ENCODE results near the gene RNASEH1. TPM values are rescaled to one million over a fixed set of nuclear protein-coding genes. Genes with fewer than 3 reads are reported as not detected.

RNASEH1 gene
- total and polyA plus RNA-seq, 2 donors (not counting 1 experiment from before 2014, with no cell fraction given), result 23.8 to 31.2 TPM

DNA sequence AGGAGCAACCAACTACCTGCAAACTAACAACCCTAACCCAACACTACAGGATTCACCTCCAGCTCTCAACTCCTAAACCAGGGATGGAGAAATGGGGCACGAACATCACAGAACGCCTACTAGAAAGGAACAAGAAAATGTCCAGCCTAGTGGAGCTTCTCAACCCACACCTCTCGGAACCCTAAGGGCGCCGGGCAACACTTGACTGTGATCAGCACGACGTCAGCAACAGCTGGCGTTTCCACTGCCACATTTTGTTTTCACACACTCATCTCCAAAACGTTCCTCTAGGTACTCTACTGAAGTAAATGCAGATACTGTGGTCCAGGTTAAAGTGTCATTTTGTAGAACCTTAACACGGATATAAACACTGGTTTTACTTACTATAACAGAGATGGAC, 4.2 kb downstream of the RNASEH1 start:
- no peaks in the 10 kb centered on the region for H4K20me1 ChIP-seq (ENCODE audit: control insufficient read depth, extremely low read depth, insufficient read depth, low read length)
- H3K9ac ChIP-seq (ENCODE audit: insufficient read depth, low read length), result no peak overlapping the region
- H3K27ac ChIP-seq (ENCODE audit: insufficient read depth, low read length), result no peak overlapping the region
- H3K4me2 ChIP-seq (ENCODE audit: extremely low read depth, insufficient read depth, low read length), result no peak overlapping the region
- H3K4me1 ChIP-seq (ENCODE audit: control insufficient read depth, extremely low read depth, insufficient read depth, low read length), result no peaks in the 10 kb centered on the region
- H3K79me2 ChIP-seq (ENCODE audit: control insufficient read depth, insufficient read depth, low read length), result peaks cover 26% of the 10 kb centered on the region
- no peak for DNase-seq (ENCODE audit: low read depth in 2 of 2)
- no peaks in the 10 kb centered on the region for H3K27me3 ChIP-seq (ENCODE audit: control insufficient read depth, insufficient read depth, low read length)
- H2AFZ ChIP-seq (ENCODE audit: low read length), result no peak overlapping the region
- no peak for TF ChIP-seq EZH2 (IDR thresholded peaks at IDR 0.05; ENCODE audit: low read length, missing control alignments)
- TF ChIP-seq, protein P1, sequence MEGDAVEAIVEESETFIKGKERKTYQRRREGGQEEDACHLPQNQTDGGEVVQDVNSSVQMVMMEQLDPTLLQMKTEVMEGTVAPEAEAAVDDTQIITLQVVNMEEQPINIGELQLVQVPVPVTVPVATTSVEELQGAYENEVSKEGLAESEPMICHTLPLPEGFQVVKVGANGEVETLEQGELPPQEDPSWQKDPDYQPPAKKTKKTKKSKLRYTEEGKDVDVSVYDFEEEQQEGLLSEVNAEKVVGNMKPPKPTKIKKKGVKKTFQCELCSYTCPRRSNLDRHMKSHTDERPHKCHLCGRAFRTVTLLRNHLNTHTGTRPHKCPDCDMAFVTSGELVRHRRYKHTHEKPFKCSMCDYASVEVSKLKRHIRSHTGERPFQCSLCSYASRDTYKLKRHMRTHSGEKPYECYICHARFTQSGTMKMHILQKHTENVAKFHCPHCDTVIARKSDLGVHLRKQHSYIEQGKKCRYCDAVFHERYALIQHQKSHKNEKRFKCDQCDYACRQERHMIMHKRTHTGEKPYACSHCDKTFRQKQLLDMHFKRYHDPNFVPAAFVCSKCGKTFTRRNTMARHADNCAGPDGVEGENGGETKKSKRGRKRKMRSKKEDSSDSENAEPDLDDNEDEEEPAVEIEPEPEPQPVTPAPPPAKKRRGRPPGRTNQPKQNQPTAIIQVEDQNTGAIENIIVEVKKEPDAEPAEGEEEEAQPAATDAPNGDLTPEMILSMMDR (conservative IDR thresholded peaks at IDR 0.05 in 1 of 2, IDR thresholded peaks at IDR 0.05 in 1 of 2; ENCODE audit: low read depth in 1 of 2, low read length in 2 of 2), result no peak
- peaks cover 16% of the 10 kb centered on the region for H3K36me3 ChIP-seq (ENCODE audit: control insufficient read depth, insufficient read depth, low read length)
- no peaks in the 10 kb centered on the region for H3K9me3 ChIP-seq (ENCODE audit: control insufficient read depth, insufficient read depth, low read depth, low read length)
- no peak overlapping the region for H3K4me3 ChIP-seq (replicated peaks in 1 of 4; ENCODE audit: control extremely low read depth in 1 of 4, insufficient read depth in 1 of 4, low read depth in 3 of 4, low read length in 4 of 4)

DNA sequence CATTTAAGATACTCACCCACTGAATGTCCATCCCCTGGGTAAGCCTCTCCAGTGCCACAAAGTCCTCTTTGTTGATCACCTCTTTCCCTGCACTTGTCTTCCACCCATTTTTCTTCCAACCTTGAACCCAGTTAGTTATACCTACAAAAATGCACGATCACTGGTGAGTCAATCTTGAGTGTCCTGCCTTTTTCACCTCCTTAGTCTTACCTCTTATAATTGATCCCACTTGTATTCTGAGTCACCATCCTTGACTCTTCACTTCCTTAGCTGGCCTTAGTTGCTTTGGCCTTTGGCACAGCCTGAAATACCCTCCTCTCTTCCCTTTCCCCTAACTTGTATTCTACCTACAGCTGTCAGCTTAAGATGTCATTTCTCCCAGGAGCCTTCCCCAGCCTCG, 10.2 kb downstream of the RNASEH1 start:
- no peak overlapping the region for H3K4me2 ChIP-seq (ENCODE audit: extremely low read depth, insufficient read depth, low read length)
- no peaks in the 10 kb centered on the region for H3K9me3 ChIP-seq (ENCODE audit: control insufficient read depth, insufficient read depth, low read depth, low read length)
- no peaks in the 10 kb centered on the region for H3K4me1 ChIP-seq (ENCODE audit: control insufficient read depth, extremely low read depth, insufficient read depth, low read length)
- H3K36me3 ChIP-seq (ENCODE audit: control insufficient read depth, insufficient read depth, low read length), result peaks cover 21% of the 10 kb centered on the region
- no peak overlapping the region for H2AFZ ChIP-seq (ENCODE audit: low read length)
- no peak overlapping the region for H3K27ac ChIP-seq (ENCODE audit: insufficient read depth, low read length)
- H3K9ac ChIP-seq (ENCODE audit: insufficient read depth, low read length), result no peak overlapping the region
- H3K79me2 ChIP-seq (ENCODE audit: control insufficient read depth, insufficient read depth, low read length), result peaks cover 2% of the 10 kb centered on the region
- TF ChIP-seq, protein P1 (conservative IDR thresholded peaks at IDR 0.05 in 1 of 2, IDR thresholded peaks at IDR 0.05 in 1 of 2; ENCODE audit: low read depth in 1 of 2, low read length in 2 of 2), result no peak
- TF ChIP-seq EZH2 (IDR thresholded peaks at IDR 0.05; ENCODE audit: low read length, missing control alignments), result no peak
- no peak for DNase-seq (ENCODE audit: low read depth in 2 of 2)
- no peaks in the 10 kb centered on the region for H3K27me3 ChIP-seq (ENCODE audit: control insufficient read depth, insufficient read depth, low read length)
- H4K20me1 ChIP-seq (ENCODE audit: control insufficient read depth, extremely low read depth, insufficient read depth, low read length), result no peaks in the 10 kb centered on the region
- H3K4me3 ChIP-seq (replicated peaks in 1 of 4; ENCODE audit: control extremely low read depth in 1 of 4, insufficient read depth in 1 of 4, low read depth in 3 of 4, low read length in 4 of 4), result no peak overlapping the region

DNA sequence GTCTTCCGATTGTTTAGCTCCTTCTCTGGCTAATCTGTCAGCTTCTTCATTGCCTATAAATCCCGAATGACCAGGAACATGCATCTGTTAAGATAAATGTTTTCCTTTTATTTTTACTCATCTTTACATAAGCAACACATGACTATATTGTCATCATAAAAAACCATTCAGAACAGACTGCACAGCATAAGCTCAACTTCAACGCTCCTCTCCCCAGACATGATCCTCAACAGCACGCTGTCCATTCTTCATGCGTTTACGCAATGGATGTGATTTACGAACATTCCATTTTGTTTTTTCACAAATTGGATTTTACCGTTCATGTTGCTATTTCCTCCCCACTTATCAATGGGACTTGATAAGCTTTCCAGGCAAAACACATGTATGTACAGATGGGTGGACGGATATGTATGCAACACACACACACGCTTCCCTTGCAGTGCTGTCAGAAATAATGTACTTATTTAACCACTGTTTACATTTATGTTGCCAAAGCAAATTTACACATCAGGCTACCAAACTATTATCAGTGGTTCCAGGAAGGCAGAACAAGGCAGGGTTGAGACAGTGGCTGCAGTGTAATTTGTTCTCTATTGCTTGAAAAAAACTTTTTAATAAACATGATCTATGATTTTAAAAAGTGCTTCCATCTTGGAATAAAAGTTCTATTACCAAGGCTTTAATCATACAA, 12.2 kb downstream of the RNASEH1 start:
- TF ChIP-seq, protein P1 (conservative IDR thresholded peaks at IDR 0.05 in 1 of 2, IDR thresholded peaks at IDR 0.05 in 1 of 2; ENCODE audit: low read depth in 1 of 2, low read length in 2 of 2), result no peak
- TF ChIP-seq EZH2 (IDR thresholded peaks at IDR 0.05; ENCODE audit: low read length, missing control alignments), result no peak
- Histone ChIP-seq H3K9me3 (ENCODE audit: control insufficient read depth, insufficient read depth, low read depth, low read length) (no peaks in the 10 kb centered on the region), H3K27me3 (ENCODE audit: control insufficient read depth, insufficient read depth, low read length) (no peaks in the 10 kb centered on the region), H3K4me3 (replicated peaks in 1 of 4; ENCODE audit: control extremely low read depth in 1 of 4, insufficient read depth in 1 of 4, low read depth in 3 of 4, low read length in 4 of 4) (no peak overlapping the region), H3K4me2 (ENCODE audit: extremely low read depth, insufficient read depth, low read length) (no peak overlapping the region), H2AFZ (ENCODE audit: low read length) (no peak overlapping the region), H3K27ac (ENCODE audit: insufficient read depth, low read length) (no peak overlapping the region), H3K4me1 (ENCODE audit: control insufficient read depth, extremely low read depth, insufficient read depth, low read length) (no peaks in the 10 kb centered on the region), H3K9ac (ENCODE audit: insufficient read depth, low read length) (no peak overlapping the region), H3K79me2 (ENCODE audit: control insufficient read depth, insufficient read depth, low read length) (peaks cover 2% of the 10 kb centered on the region), H4K20me1 (ENCODE audit: control insufficient read depth, extremely low read depth, insufficient read depth, low read length) (no peaks in the 10 kb centered on the region), H3K36me3 (ENCODE audit: control insufficient read depth, insufficient read depth, low read length) (peaks cover 20% of the 10 kb centered on the region)
- DNase-seq (ENCODE audit: low read depth in 2 of 2), result peak in 1 of 2 donors; percentile 25

Measured in fibroblast of lung (primary cell).